Stimulated activated CD4-positive, alpha-beta T cell treated with anti-CD3 and anti-CD28 coated beads, Interleukin-4, amount 100 ng/mL, for 1 hour (primary cell): ENCODE measurements around the gene GNB4.
A peak's percentile ranks its signal among the peaks of the same experiment; 100 is the strongest.

Experiments
- DNase-seq: peaks from one replicate; pipeline ENCODE4 v3.0.0-alpha.2; 2020

Gene GNB4

GRCh38 chr3:179451265-179452175 is at the start of gene GNB4:
TSS of gene GNB4 (minus strand) at chr3:179451470. CDS start at chr3:179426200, 25,270 bp downstream.
- DNase-seq, result peak; percentile 39

GRCh38 chr3:179495483-179495882 is 44.2 kb upstream of the GNB4 start:
- DNase-seq, result no peak

- no peak for DNase-seq
These were observed 42.0 kb upstream of the GNB4 start for GRCh38 chr3:179493260-179493659.

- DNase-seq, result no peak
These were observed 36.9 kb upstream of the GNB4 start for GRCh38 chr3:179488213-179488612.

DNA sequence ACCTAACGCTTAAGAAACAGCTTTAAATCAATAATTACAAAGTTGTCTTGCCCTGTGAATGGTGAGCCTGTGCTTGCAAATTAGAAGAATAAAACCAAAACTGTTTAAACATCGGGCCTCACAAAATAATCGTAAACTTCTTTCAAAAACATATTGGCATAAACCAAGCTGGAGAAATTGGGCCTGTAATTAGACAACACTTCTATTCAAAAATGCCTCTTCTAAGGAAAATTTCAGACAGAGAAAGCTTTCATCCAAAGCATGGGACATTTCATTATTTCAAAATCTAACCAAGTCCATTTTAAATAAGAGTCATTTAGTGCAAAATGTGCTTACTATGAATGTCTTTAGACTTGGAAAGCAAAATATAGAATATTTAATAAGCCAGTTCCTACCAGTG is 35.5 kb upstream of the GNB4 start:
- DNase-seq, result no peak

DNA sequence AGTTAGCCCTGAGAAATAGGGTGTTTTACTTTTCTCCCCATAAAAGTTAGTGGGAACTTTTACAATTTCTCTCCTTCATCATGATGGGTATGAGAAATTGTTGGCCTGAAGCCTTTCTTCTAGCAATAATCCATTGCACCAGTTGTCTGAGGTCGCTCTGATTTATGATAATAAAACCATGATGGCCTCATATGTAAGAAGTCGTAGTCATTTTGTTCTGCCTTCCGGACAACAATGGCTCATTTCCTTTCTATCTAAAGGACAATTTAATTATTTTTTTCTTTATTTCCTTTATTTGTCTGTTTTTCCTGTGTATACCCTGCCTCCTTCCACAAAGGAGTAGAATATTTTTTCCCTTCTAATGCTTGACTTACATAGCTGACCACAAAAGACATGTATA is 31.6 kb upstream of the GNB4 start:
- no peak for DNase-seq

- no peak for DNase-seq
These were observed 24.9 kb upstream of the GNB4 start for GRCh38 chr3:179476215-179476614.

DNA sequence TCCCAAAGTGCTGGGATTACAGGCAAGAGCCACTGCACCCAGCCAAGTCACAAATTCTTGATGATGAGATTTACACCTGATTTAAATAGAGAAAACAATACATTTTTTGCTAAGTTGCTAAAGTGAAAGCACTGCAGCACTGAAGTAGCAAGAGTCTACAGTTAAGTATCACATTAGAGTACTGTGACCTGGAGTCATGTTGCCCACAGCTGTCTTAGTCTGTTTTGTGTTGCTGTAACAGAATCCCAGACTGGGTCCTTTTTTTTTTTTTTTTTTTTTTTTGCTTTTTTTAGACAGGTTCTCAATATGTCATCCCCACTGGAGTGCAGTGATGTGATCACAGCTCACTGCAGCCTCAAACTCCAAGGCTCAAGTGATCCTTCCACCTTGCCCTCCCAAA is 23.2 kb upstream of the GNB4 start:
- no peak for DNase-seq

DNA sequence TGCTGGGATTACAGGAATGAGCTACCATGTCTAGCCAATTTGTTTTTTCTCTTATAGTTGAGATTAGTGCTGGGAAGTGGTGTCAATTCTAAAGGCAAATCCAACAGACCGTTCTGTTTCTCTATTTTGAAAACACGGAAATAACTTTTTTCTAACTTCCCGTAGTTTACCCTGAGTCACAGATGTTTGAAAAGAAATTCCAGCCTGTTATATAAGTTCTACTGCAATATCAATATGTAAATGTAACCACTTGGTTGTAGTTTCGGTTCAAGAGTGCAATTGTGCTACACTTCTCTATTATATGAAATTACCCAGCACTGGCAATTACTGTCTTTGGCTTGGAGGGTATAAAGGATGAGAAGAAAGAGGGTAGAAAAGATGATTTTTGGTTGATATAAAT is 22.3 kb upstream of the GNB4 start:
- DNase-seq, result no peak

GRCh38 chr3:179464323-179465092 is 13.2 kb upstream of the GNB4 start:
- DNase-seq, result no peak

- DNase-seq, result no peak
These were observed 12.0 kb upstream of the GNB4 start for GRCh38 chr3:179463319-179463718.

GRCh38 chr3:179460260-179460659 is 9.0 kb upstream of the GNB4 start:
- no peak for DNase-seq

GRCh38 chr3:179455954-179456353 is 4.7 kb upstream of the GNB4 start:
- DNase-seq, result no peak

- no peak for DNase-seq
These were observed 3.6 kb upstream of the GNB4 start for GRCh38 chr3:179454887-179455286.

DNA sequence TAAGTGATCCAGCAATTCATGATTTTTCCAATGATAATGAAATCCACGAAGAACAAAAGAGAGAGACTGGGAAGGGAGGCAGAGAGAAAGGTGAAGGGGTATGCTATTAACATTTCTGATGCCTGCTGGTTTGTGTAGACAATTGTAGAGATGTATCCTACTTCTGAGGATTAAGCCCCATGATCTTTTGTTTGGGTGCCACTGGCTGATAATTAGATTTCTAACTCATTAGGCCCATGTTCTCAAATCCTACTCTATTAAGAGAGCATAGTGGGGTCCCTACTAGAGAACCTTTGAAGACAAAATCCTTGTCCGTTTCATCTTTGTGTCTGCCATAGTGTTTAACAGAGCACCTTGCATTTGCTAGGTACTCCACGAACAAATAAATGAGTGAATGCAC is 2.7 kb upstream of the GNB4 start:
- DNase-seq, result no peak

GRCh38 chr3:179452872-179453271 is 1.6 kb upstream of the GNB4 start:
- DNase-seq, result no peak

DNA sequence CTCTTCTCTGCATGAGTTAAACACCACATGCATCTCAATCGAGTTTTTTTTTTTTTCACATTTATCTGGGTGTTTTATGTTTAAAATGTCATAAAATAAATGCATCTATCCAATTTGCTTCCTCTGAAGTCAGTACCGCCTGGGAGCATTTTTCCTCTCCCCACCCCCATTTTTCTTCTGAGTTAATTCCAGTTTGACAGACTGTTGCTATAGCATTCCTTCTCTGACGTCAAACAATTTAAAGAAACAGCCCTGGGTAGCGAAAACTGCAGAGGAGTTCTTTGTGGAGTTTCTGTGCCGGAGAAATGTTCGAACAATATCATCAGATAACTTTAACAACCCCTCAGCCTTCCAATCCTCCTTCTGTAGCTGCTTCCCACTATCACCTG is 900 bp upstream of the GNB4 start:
- DNase-seq, result no peak

DNA sequence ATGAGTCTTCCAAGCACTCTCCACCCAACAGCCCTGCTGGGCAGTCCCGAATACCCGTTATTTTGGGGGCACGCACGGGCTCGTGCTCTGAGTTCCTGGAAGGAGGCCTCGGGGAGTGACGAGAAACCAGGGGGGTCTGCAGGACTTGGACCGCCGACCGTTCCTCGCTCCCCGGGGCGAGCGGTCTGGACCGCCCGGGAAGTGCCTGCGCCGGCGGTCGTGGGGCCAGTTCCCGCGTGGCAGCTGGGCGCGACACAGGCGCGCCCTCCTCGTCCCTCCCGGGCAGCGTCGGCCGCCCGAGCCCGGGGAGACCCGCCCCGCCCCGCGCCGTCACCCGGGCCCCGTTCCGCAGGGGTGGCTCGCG is 387 bp downstream of the GNB4 start:
- no peak for DNase-seq

DNA sequence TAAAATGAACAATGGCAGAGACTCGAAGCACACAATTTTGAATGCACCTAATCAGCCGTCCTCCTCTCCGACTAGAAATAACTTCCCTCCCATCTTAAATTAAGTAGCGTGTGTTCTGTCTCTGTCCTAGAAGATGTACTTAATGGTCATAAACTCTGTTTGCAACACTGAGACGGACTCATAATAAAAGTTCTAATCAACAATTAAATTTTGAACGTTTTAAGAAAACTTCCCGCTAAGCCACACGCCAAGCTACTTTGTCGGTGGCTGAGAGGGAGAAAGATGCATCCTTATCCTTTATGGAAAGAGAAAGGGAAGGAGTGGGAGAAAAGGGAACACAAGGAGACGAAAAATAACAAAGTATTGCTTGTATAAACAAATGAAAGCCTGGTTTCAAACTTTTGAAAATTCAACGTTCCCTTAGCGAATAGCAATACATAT is 989 bp downstream of the GNB4 start:
- no peak for DNase-seq

GRCh38 chr3:179449636-179450035 is 1.6 kb downstream of the GNB4 start:
- DNase-seq, result no peak

DNA sequence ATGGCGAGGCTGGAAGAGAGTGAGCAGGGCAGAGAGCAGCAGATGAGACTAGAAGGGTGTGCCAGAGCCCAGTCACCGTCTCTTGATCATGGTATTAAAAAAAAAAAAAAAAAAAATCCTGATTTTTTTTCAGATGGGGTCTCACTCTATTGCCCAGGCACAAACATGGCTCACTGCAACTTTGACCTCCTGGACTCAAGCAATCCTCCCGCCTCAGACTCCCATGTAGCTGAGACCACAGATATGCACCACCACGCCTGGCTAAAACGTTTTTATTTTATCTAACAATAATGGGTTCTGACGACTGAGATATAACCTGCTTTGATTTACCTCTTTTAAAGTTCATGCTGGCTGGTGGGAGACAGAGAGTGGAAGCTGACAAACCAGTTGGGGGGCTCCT is 4.0 kb downstream of the GNB4 start:
- no peak for DNase-seq

GRCh38 chr3:179446501-179446900 is 4.8 kb downstream of the GNB4 start:
- no peak for DNase-seq

DNA sequence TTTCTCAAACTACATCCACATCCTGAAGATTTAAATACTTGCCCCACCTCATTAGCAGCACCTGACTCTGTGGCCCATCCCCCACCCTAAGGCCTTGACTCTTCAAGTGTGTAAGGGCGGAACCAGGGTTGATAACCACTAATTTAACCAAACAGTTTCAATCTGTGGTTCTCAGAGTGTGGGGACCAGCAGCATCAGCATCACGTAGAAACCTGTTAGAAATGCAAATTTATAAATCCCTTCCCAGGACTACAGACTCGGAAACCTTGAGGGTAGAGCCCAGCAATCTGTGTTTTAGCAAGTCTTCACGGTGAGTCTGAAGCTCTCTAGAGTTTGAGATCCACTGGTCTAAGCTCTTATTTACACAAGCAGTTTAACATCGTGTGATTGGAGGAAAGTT is 12.4 kb downstream of the GNB4 start:
- no peak for DNase-seq

- DNase-seq, result no peak
These were observed 14.8 kb downstream of the GNB4 start for GRCh38 chr3:179436517-179436916.
